ENCODE results near the gene LRRC27. TPM values are rescaled to one million over a fixed set of nuclear protein-coding genes. Genes with fewer than 3 reads are reported as not detected.

The LRRC27 gene
- polyA plus RNA-seq, 1 donor, result 7.3 TPM

- no peak for DNase-seq (ENCODE audit: low read depth)
Measured at GRCh38 chr10:132425029-132425756, 93.2 kb downstream of the LRRC27 start.

GRCh38 chr10:132425757-132426155 is 93.8 kb downstream of the LRRC27 start:
- no peak for DNase-seq (ENCODE audit: low read depth)

DNA sequence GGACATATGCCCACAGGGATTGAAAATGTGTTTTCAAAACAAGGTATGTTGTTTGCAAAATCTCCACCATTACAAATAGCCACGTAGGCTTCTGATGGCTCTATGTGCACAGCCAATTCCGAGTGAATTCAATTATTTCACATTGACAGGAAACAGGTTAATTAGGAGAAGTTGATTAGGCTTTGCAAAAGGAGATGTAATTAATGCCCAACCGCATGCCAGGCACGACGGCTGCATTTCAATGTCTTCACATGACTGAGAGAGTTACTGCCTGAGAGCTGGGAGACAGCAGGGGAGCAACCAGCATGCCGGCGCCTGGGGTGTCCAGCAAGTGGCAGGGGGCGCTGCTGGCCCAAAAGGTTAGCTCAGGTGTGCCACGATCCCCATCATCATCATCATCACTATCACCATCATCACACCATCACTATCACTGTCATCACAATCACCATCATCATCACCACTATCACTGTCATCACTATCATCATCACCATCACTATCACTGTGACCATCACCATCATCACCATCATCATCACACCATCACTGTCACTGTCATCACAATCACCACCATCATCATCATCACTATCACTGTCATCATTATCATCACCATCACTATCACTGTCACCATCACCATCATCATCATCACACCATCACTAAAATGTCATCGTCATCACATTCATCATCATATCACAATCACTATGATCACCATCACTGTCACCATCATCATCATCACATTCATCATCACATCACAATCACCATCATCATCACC is 95.2 kb downstream of the LRRC27 start:
- no peak for DNase-seq (ENCODE audit: low read depth)

DNA sequence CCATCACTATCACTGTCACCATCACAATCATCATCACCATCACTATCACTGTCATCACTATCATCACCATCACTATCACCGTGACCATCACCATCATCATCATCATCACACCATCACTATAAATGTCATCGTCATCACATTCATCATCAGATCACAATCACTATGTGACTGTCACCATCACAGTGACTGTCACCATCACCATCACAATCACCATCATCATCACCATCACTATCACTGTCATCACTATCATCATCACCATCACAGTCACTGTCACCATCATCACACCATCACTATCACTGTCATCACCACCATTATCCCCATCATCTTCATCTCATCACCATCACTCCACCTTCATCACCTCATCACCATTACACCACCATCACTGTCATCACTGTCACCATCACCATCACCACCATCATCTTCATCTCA is 96.0 kb downstream of the LRRC27 start:
- DNase-seq (ENCODE audit: low read depth), result no peak

GRCh38 chr10:132428486-132428995 is 96.5 kb downstream of the LRRC27 start:
- no peak for DNase-seq (ENCODE audit: low read depth)

Other genes starting within 250 kb of the LRRC27 start
- 1.3 TPM for gene DPYSL4, start 145.2 kb upstream of the LRRC27 start, polyA plus RNA-seq (ENCODE audit: insufficient read length)
- 10.3 TPM for gene STK32C, start 24.2 kb upstream of the LRRC27 start, polyA plus RNA-seq (ENCODE audit: insufficient read length)
- gene PWWP2B, start 65.0 kb downstream of the LRRC27 start, polyA plus RNA-seq (ENCODE audit: insufficient read length), result 13.0 TPM
- 51.2 TPM for gene INPP5A, start 205.6 kb downstream of the LRRC27 start, polyA plus RNA-seq (ENCODE audit: insufficient read length)